HUES6 (cell line): ENCODE data around the gene TDRD15.
"Not testable (repeated sequence)": the region's sequence is repeated elsewhere in the genome, so short reads cannot be mapped to it uniquely, and the experiment has no call there.

Experiments used
- H3K27ac ChIP-seq: 2 replicates; pipeline ENCODE4 v1.7.0; 2013; ENCODE audit warnings: low read depth, mild to moderate bottlenecking, low read length, inconsistent platforms
- H3K27me3 ChIP-seq: 2 replicates; pipeline ENCODE4 v1.6.1; 2013; ENCODE audit warnings: low read length; ENCODE audit not compliant: control insufficient read depth, insufficient read depth
- H3K36me3 ChIP-seq: 2 replicates; pipeline ENCODE4 v1.6.1; 2013; ENCODE audit warnings: low read length; ENCODE audit not compliant: control insufficient read depth, insufficient read depth
- H3K4me1 ChIP-seq: 2 replicates; pipeline ENCODE4 v1.6.1; 2013; ENCODE audit warnings: low read length; ENCODE audit not compliant: control insufficient read depth, insufficient read depth
- H3K4me3 ChIP-seq: 2 replicates; pipeline ENCODE4 v1.5.1; 2013; ENCODE audit warnings: low read depth, low read length
- H3K9ac ChIP-seq: one replicate; pipeline ENCODE4 v1.6.1; 2013; ENCODE audit warnings: mild to moderate bottlenecking, low read length
- H3K9me3 ChIP-seq: 2 replicates; pipeline ENCODE4 v1.6.1; 2013; ENCODE audit warnings: low read depth, low read length; ENCODE audit not compliant: control insufficient read depth, insufficient read depth

The TDRD15 gene

DNA sequence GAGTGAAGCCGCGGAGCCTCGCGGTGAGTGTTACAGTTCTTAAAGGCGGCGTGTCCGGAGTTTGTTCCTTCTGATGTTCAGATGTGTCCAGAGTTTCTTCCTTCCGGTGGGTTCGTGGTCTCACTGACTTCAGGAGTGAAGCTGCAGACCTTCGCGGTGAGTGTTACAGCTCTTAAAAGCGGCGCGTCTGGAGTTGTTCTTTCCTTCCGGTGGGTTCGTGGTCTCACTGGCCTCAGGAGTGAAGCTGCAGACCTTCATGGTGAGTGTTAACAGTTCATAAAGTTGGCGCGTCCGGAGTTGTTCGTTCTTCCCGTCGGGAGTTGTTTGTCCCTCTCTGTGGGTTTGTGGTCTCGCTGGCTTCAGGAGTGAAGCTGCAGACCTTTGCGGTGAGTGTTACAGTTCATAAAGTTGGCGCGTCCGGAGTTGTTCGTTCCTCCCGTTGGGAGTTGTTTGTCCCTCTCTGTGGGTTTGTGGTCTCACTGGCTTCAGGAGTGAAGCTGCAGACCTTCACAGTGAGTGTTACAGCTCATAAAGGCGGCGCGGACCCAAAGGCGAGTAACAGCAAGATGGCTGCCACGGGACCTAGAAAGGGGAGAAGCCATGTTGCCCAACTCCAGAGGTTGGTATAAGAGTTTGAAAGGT is 22.1 kb upstream of the TDRD15 start:
- not testable (repeated sequence) for H3K9me3 ChIP-seq, H3K9ac ChIP-seq, H3K4me3 ChIP-seq, H3K27me3 ChIP-seq, H3K36me3 ChIP-seq, H3K27ac ChIP-seq
- H3K4me1 ChIP-seq = peaks cover 20% of the 10 kb centered on the region

- Histone ChIP-seq H3K4me1 (peaks cover 20% of the 10 kb centered on the region), H3K9ac (no peak overlapping the region), H3K9me3 (no peaks in the 10 kb centered on the region), H3K4me3 (no peak overlapping the region), H3K27me3 (no peaks in the 10 kb centered on the region), H3K27ac (no peak overlapping the region), H3K36me3 (no peaks in the 10 kb centered on the region)
Measured at GRCh38 chr2:21102356-21102755, 21.4 kb upstream of the TDRD15 start.

DNA sequence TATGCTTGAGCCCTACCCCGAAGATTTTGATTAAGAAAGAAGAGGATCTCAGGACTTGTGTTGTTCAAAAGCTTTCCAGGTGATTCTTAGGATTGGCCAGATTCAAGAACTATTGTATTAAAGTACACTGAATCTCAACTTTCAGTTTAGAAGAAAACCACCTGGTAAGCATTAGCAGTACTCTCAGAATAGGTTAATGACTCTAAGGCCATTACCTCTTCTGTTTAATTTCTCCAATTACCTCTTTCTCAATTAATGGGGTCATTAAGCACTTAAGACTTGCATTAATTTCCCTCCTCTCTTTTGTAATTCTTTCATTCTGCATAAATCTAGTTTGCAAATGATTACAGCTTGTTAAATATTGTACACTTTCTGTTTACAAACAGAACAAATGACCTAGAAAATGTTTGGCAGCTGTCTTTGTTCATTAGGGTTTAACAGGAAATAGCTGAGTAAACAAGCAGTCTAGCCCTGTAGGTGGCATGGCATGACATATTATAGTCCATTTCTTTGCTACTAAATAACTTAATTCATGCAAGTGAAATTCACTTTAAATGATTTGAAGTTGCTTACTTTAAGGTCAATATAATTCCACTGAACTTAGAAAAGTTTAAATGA is 20.4 kb upstream of the TDRD15 start:
- H3K9me3 ChIP-seq = no peaks in the 10 kb centered on the region
- H3K27ac ChIP-seq = no peak overlapping the region
- H3K9ac ChIP-seq = no peak overlapping the region
- H3K36me3 ChIP-seq = no peaks in the 10 kb centered on the region
- H3K4me3 ChIP-seq = no peak overlapping the region
- H3K4me1 ChIP-seq = peaks cover 12% of the 10 kb centered on the region
- no peaks in the 10 kb centered on the region for H3K27me3 ChIP-seq

GRCh38 chr2:21104030-21104660 is 19.6 kb upstream of the TDRD15 start:
- Histone ChIP-seq H3K4me3 (no peak overlapping the region), H3K27ac (no peak overlapping the region), H3K27me3 (no peaks in the 10 kb centered on the region), H3K9me3 (no peaks in the 10 kb centered on the region), H3K9ac (no peak overlapping the region), H3K36me3 (no peaks in the 10 kb centered on the region), H3K4me1 (peaks cover 11% of the 10 kb centered on the region)

DNA sequence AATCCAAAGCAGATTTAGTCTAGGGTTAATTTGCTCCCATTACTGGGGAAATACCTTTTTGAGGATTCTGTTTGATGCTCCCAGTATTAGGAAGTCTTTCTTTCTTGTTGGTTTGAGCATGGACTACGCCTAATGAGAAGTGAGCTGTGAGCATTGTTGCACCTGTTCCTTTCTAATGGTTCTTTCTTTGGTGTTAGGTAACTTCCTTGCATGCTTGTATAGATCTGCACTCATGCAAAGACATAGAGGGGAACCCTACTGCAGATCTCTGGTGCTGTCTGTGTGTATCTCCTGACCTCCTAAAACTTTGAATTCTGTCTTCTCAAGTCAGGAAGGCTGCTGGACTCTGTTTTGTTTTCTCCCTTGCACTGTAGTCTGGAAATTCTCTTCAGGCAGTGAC is 12.8 kb upstream of the TDRD15 start:
- Histone ChIP-seq H3K9ac (no peak overlapping the region), H3K27ac (no peak overlapping the region), H3K4me1 (no peaks in the 10 kb centered on the region)

GRCh38 chr2:21117688-21118087 is 6.1 kb upstream of the TDRD15 start:
- no peak overlapping the region for H3K27ac ChIP-seq
- no peak overlapping the region for H3K4me3 ChIP-seq
- no peaks in the 10 kb centered on the region for H3K27me3 ChIP-seq
- no peaks in the 10 kb centered on the region for H3K4me1 ChIP-seq
- H3K9me3 ChIP-seq = no peaks in the 10 kb centered on the region
- no peaks in the 10 kb centered on the region for H3K36me3 ChIP-seq
- H3K9ac ChIP-seq = no peak overlapping the region

More for the DNA sequence above, 12.8 kb upstream of the TDRD15 start:
- Histone ChIP-seq H3K36me3 (no peaks in the 10 kb centered on the region), H3K4me3 (no peak overlapping the region), H3K9me3 (no peaks in the 10 kb centered on the region), H3K27me3 (no peaks in the 10 kb centered on the region)

DNA sequence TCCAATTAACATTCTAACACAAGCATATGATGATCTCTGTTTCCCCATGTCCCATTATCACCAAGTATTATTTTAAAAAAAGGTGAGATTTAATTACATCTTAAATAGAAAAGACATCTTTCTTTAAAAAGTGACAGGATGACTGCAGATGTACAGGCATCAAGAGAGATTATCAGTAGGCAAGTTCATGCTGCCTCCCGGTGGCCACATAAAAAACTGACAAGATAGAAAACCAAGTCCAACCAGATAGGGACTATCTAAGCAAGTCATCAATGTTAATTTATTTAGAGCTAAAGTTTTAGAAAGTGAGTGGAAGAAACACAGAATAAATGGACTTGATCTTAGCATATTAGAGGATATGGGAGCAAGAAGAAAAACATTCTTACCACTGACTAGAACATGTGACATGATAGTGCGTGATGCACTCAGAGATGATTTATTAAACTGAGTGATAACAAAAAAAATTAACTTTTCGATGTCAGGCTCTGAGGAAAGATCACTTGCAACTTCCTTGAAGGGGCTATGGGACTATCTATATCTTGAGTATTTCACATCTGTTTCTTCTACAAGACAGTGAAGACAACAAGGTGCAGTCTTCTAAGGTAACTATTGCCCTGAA is 5.4 kb upstream of the TDRD15 start:
- no peaks in the 10 kb centered on the region for H3K36me3 ChIP-seq
- H3K27ac ChIP-seq = no peak overlapping the region
- no peak overlapping the region for H3K4me3 ChIP-seq
- no peak overlapping the region for H3K9ac ChIP-seq
- no peaks in the 10 kb centered on the region for H3K4me1 ChIP-seq
- H3K9me3 ChIP-seq = no peaks in the 10 kb centered on the region
- no peaks in the 10 kb centered on the region for H3K27me3 ChIP-seq

GRCh38 chr2:21131861-21132260 is 8.1 kb downstream of the TDRD15 start:
- H3K9me3 ChIP-seq = no peaks in the 10 kb centered on the region
- no peak overlapping the region for H3K4me3 ChIP-seq
- H3K27me3 ChIP-seq = no peaks in the 10 kb centered on the region
- H3K36me3 ChIP-seq = no peaks in the 10 kb centered on the region
- H3K9ac ChIP-seq = no peak overlapping the region
- no peaks in the 10 kb centered on the region for H3K4me1 ChIP-seq
- H3K27ac ChIP-seq = no peak overlapping the region

GRCh38 chr2:21135585-21135984 is 11.8 kb downstream of the TDRD15 start:
- Histone ChIP-seq H3K9ac (no peak overlapping the region), H3K27me3 (no peaks in the 10 kb centered on the region), H3K4me3 (no peak overlapping the region), H3K9me3 (no peaks in the 10 kb centered on the region), H3K4me1 (no peaks in the 10 kb centered on the region), H3K27ac (no peak overlapping the region), H3K36me3 (no peaks in the 10 kb centered on the region)

DNA sequence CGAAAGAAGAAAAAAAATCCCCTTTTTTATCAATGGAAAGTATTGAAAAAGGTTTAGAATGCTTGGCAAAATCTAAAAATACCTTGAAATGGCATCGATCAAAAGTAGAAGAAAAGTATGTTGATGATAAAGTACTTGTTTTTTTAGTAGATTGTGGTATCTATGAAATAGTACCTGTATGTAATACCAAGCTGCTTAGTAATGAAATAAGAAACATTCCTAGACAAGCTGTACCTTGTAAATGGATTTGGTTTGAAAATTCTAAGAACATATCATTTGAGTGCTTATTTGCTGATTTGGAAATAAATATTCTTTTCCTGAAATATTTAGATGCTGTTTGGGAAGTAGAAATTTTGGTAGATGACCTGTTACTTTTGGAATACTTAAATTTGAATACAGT is 18.4 kb downstream of the TDRD15 start:
- Histone ChIP-seq H3K36me3 (no peaks in the 10 kb centered on the region), H3K4me1 (no peaks in the 10 kb centered on the region), H3K27me3 (no peaks in the 10 kb centered on the region), H3K27ac (no peak overlapping the region), H3K9me3 (no peaks in the 10 kb centered on the region), H3K9ac (no peak overlapping the region), H3K4me3 (no peak overlapping the region)

- Histone ChIP-seq H3K36me3 (no peaks in the 10 kb centered on the region), H3K27ac (no peak overlapping the region), H3K4me3 (no peak overlapping the region), H3K9me3 (no peaks in the 10 kb centered on the region), H3K4me1 (no peaks in the 10 kb centered on the region), H3K9ac (no peak overlapping the region), H3K27me3 (no peaks in the 10 kb centered on the region)
Measured at GRCh38 chr2:21146638-21147037, 22.9 kb downstream of the TDRD15 start.
